Measurements from ENCODE around the gene LSS.

- no peak for TF ChIP-seq EZH2 (IDR thresholded peaks at IDR 0.05; ENCODE audit: borderline replicate concordance, low read depth, low read length, poor library complexity, severe bottlenecking)
- TF ChIP-seq CTCF (conservative IDR thresholded peaks at IDR 0.05; ENCODE audit: low read depth, low read length): no peak
Observed at GRCh38 chr21:46217511-46218196, 10.9 kb downstream of the LSS start.
